ENCODE results near the gene MSRB3.

The MSRB3 gene

DNA sequence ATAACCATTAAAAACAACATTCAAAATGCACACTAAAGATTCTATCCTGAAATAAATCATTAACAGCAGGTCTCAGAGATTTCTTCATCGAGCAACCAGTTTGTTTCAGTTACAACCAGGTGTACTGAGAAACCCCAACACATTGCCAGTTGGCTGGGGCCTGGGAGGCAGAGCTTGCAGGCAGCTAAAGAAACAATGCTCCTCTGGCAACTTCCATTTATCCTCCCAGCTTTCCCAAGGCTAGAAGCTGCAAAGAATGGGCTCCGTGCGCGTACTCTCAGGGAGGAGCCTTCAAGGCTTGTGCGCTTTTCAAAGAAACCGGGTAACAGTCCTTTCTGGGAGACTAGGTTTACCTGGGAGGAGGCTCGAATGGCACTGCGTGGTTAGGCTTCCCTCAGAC, 181.6 kb downstream of the MSRB3 start:
- DNase-seq (ENCODE audit: low read depth, low spot score) = no peak
- POLR2A ChIA-PET = no interaction called here
- TF ChIP-seq, protein P1, sequence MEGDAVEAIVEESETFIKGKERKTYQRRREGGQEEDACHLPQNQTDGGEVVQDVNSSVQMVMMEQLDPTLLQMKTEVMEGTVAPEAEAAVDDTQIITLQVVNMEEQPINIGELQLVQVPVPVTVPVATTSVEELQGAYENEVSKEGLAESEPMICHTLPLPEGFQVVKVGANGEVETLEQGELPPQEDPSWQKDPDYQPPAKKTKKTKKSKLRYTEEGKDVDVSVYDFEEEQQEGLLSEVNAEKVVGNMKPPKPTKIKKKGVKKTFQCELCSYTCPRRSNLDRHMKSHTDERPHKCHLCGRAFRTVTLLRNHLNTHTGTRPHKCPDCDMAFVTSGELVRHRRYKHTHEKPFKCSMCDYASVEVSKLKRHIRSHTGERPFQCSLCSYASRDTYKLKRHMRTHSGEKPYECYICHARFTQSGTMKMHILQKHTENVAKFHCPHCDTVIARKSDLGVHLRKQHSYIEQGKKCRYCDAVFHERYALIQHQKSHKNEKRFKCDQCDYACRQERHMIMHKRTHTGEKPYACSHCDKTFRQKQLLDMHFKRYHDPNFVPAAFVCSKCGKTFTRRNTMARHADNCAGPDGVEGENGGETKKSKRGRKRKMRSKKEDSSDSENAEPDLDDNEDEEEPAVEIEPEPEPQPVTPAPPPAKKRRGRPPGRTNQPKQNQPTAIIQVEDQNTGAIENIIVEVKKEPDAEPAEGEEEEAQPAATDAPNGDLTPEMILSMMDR (IDR thresholded peaks at IDR 0.05; ENCODE audit: insufficient read depth, low read length, missing control alignments) = no peak
- CTCF ChIA-PET = no interaction called here
- no peak overlapping the region for H3K4me3 ChIP-seq (ENCODE audit: low read depth, low read length)

DNA sequence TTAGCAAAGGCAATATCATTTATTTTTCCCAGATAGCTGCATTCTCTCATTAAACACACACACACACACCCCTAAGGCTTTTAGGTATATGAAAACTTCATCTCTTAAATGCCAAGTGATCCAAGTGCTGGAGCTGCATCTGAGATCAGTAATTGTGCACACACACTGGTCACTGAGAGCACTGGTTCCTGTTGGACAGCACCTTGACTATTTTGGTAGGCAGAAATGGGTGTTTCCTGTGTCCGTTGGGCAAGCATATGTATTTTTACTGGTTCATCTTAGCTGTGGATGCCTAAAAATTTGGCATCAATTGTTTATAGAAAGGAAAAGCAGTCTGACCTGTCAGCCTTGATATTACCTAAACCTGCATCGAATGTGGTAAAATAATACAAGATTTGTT, 182.5 kb downstream of the MSRB3 start:
- TF ChIP-seq, protein P1 (IDR thresholded peaks at IDR 0.05; ENCODE audit: insufficient read depth, low read length, missing control alignments) = no peak
- ChIA-PET POLR2A (no interaction called here), CTCF (no interaction called here)
- no peak for DNase-seq (ENCODE audit: low read depth, low spot score)
- no peak overlapping the region for H3K4me3 ChIP-seq (ENCODE audit: low read depth, low read length)

DNA sequence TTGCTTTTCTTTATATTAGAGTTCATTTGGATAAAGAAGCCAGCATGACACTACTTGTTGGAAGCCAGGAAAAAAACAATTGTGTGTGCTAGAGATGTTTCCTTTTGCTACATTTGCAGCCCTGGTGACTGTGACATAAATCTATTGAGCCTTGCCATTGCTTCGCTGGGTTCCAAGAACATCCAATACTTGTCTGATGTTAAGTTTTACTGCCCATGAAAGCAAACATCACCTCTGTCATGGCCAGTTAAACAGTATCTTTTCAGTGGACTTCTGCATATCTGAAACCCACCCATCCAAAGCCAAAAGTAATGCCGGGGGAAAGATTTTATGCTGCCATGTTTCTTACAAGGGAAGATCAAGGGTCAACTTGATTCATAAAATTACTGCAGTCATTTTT, 184.0 kb downstream of the MSRB3 start:
- no peak overlapping the region for H3K4me3 ChIP-seq (ENCODE audit: low read depth, low read length)
- ChIA-PET CTCF (no interaction called here), POLR2A (no interaction called here)
- DNase-seq (ENCODE audit: low read depth, low spot score) = no peak
- TF ChIP-seq, protein P1 (IDR thresholded peaks at IDR 0.05; ENCODE audit: insufficient read depth, low read length, missing control alignments) = no peak

DNA sequence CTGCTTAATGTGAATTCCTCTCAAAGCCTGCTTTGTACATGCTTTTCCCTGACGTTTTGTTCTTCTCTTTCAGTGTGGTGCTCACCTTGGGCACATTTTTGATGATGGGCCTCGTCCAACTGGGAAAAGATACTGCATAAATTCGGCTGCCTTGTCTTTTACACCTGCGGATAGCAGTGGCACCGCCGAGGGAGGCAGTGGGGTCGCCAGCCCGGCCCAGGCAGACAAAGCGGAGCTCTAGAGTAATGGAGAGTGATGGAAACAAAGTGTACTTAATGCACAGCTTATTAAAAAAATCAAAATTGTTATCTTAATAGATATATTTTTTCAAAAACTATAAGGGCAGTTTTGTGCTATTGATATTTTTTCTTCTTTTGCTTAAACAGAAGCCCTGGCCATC, 184.6 kb downstream of the MSRB3 start:
- ChIA-PET POLR2A (no interaction called here), CTCF (interaction anchor here (1.1 kb wide), 1 partner anchor 33 kb away, joined by 3 read pairs; no protein-coding TSS in a partner anchor)
- no peak for DNase-seq (ENCODE audit: low read depth, low spot score)
- H3K4me3 ChIP-seq (ENCODE audit: low read depth, low read length) = no peak overlapping the region
- TF ChIP-seq, protein P1 (IDR thresholded peaks at IDR 0.05; ENCODE audit: insufficient read depth, low read length, missing control alignments) = no peak

DNA sequence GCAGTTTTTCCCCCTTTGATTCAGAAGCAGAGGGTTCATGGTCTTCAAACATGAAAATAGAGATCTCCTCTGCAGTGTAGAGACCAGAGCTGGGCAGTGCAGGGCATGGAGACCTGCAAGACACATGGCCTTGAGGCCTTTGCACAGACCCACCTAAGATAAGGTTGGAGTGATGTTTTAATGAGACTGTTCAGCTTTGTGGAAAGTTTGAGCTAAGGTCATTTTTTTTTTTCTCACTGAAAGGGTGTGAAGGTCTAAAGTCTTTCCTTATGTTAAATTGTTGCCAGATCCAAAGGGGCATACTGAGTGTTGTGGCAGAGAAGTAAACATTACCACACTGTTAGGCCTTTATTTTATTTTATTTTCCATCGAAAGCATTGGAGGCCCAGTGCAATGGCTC, 185.1 kb downstream of the MSRB3 start:
- H3K4me3 ChIP-seq (ENCODE audit: low read depth, low read length) = no peak overlapping the region
- ChIA-PET POLR2A (no interaction called here), CTCF (interaction anchor here (1.1 kb wide), 1 partner anchor 34 kb away, joined by 3 read pairs; no protein-coding TSS in a partner anchor)
- TF ChIP-seq, protein P1 (IDR thresholded peaks at IDR 0.05; ENCODE audit: insufficient read depth, low read length, missing control alignments) = no peak
- no peak for DNase-seq (ENCODE audit: low read depth, low spot score)

DNA sequence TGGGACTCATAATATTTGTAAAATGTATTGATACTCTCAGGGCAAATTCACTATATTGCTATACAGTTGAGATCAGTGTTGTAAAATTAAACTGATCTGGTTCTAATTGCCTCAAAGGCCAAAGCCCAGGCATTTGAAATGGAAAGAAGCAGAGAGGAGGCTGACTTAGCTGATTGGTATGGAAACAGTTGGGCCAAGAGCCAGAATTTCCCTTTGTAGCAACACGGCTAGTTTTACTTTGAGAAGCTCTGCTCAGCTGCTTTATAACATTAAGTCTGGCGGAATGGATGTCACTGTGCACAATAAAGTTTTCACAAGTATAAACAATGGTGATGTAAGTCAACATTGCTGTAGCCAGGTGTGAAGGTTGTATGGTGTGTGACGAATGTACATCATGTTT, 186.4 kb downstream of the MSRB3 start:
- CTCF ChIA-PET = interaction anchor here (1.1 to 1.4 kb wide), 3 partner anchors 9 to 36 kb away, joined by 3 to 5 read pairs (median 3); no protein-coding TSS in a partner anchor
- POLR2A ChIA-PET = interaction anchor here (0.5 to 1.4 kb wide), 3 partner anchors 22 to 87 kb away, joined by 3 to 5 read pairs (median 3); no protein-coding TSS in a partner anchor
- H3K4me3 ChIP-seq (ENCODE audit: low read depth, low read length) = no peak overlapping the region
- DNase-seq (ENCODE audit: low read depth, low spot score) = peak; percentile 75
- TF ChIP-seq, protein P1 (IDR thresholded peaks at IDR 0.05; ENCODE audit: insufficient read depth, low read length, missing control alignments) = no peak

All from AG04449 (cell line).